Measurements from ENCODE around the gene RFX3.

Gene RFX3

GRCh38 chr9:3511551-3511950 lies 14.2 kb downstream of the RFX3 start:
- no peaks in the 10 kb centered on the region for H3K9me3 ChIP-seq (ENCODE audit: control insufficient read depth, low read depth, low read length)
- H3K9ac ChIP-seq (ENCODE audit: low read length), result no peak overlapping the region
- H3K36me3 ChIP-seq (ENCODE audit: control insufficient read depth, low read depth, low read length), result no peaks in the 10 kb centered on the region
- H3K27ac ChIP-seq (ENCODE audit: low read length), result no peak overlapping the region
- H3K27me3 ChIP-seq (ENCODE audit: control insufficient read depth, insufficient read depth, low read length), result no peaks in the 10 kb centered on the region
- no peak overlapping the region for H3K4me3 ChIP-seq (ENCODE audit: low read length)
- H3K4me1 ChIP-seq (ENCODE audit: control insufficient read depth, low read depth, low read length), result peaks cover 27% of the 10 kb centered on the region

- no peaks in the 10 kb centered on the region for H3K9me3 ChIP-seq (ENCODE audit: control insufficient read depth, low read depth, low read length)
- no peak overlapping the region for H3K27ac ChIP-seq (ENCODE audit: low read length)
- H3K4me3 ChIP-seq (ENCODE audit: low read length), result no peak overlapping the region
- peaks cover 29% of the 10 kb centered on the region for H3K4me1 ChIP-seq (ENCODE audit: control insufficient read depth, low read depth, low read length)
- H3K9ac ChIP-seq (ENCODE audit: low read length), result no peak overlapping the region
- no peaks in the 10 kb centered on the region for H3K36me3 ChIP-seq (ENCODE audit: control insufficient read depth, low read depth, low read length)
- H3K27me3 ChIP-seq (ENCODE audit: control insufficient read depth, insufficient read depth, low read length), result no peaks in the 10 kb centered on the region
These were observed 15.0 kb downstream of the RFX3 start for GRCh38 chr9:3510796-3511195.

DNA sequence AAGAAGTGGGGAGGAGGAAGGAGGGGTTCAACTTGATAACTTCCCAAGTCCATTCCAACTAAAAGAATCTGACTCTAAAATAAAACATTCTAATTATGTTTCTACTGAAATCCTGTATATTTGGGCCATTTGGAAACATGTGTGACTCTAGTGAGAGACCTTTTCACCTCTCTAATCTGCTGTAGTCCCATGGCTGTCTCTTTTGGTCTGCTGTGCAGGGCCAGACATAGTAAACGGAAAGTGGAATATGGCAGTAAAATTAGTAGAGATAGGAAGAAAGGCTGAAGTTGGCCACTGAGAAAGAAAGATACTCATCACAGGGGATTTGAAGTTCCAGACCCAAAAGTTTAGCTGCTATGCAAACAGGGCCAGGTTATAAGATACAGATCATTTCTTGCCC lies 15.9 kb downstream of the RFX3 start:
- Histone ChIP-seq H3K27ac (ENCODE audit: low read length) (no peak overlapping the region), H3K9me3 (ENCODE audit: control insufficient read depth, low read depth, low read length) (no peaks in the 10 kb centered on the region), H3K36me3 (ENCODE audit: control insufficient read depth, low read depth, low read length) (no peaks in the 10 kb centered on the region), H3K4me1 (ENCODE audit: control insufficient read depth, low read depth, low read length) (peaks cover 33% of the 10 kb centered on the region), H3K4me3 (ENCODE audit: low read length) (no peak overlapping the region), H3K27me3 (ENCODE audit: control insufficient read depth, insufficient read depth, low read length) (no peaks in the 10 kb centered on the region), H3K9ac (ENCODE audit: low read length) (no peak overlapping the region)

GRCh38 chr9:3508521-3509291 lies 17.1 kb downstream of the RFX3 start:
- H3K9me3 ChIP-seq (ENCODE audit: control insufficient read depth, low read depth, low read length), result no peaks in the 10 kb centered on the region
- H3K36me3 ChIP-seq (ENCODE audit: control insufficient read depth, low read depth, low read length), result no peaks in the 10 kb centered on the region
- H3K9ac ChIP-seq (ENCODE audit: low read length), result peak overlapping the region; percentile 16
- H3K27ac ChIP-seq (ENCODE audit: low read length), result peak overlapping the region; percentile 15
- H3K4me1 ChIP-seq (ENCODE audit: control insufficient read depth, low read depth, low read length), result peaks cover 29% of the 10 kb centered on the region
- H3K4me3 ChIP-seq (ENCODE audit: low read length), result no peak overlapping the region
- H3K27me3 ChIP-seq (ENCODE audit: control insufficient read depth, insufficient read depth, low read length), result no peaks in the 10 kb centered on the region

- no peak overlapping the region for H3K4me3 ChIP-seq (ENCODE audit: low read length)
- H3K27ac ChIP-seq (ENCODE audit: low read length), result no peak overlapping the region
- H3K9ac ChIP-seq (ENCODE audit: low read length), result peak overlapping the region; percentile 16
- no peaks in the 10 kb centered on the region for H3K27me3 ChIP-seq (ENCODE audit: control insufficient read depth, insufficient read depth, low read length)
- H3K4me1 ChIP-seq (ENCODE audit: control insufficient read depth, low read depth, low read length), result peaks cover 28% of the 10 kb centered on the region
- H3K36me3 ChIP-seq (ENCODE audit: control insufficient read depth, low read depth, low read length), result no peaks in the 10 kb centered on the region
- H3K9me3 ChIP-seq (ENCODE audit: control insufficient read depth, low read depth, low read length), result no peaks in the 10 kb centered on the region
These were observed 17.7 kb downstream of the RFX3 start for GRCh38 chr9:3508078-3508431.

GRCh38 chr9:3507395-3508077 lies 18.3 kb downstream of the RFX3 start:
- no peaks in the 10 kb centered on the region for H3K36me3 ChIP-seq (ENCODE audit: control insufficient read depth, low read depth, low read length)
- no peaks in the 10 kb centered on the region for H3K9me3 ChIP-seq (ENCODE audit: control insufficient read depth, low read depth, low read length)
- no peaks in the 10 kb centered on the region for H3K27me3 ChIP-seq (ENCODE audit: control insufficient read depth, insufficient read depth, low read length)
- H3K4me3 ChIP-seq (ENCODE audit: low read length), result no peak overlapping the region
- H3K9ac ChIP-seq (ENCODE audit: low read length), result no peak overlapping the region
- peaks cover 28% of the 10 kb centered on the region for H3K4me1 ChIP-seq (ENCODE audit: control insufficient read depth, low read depth, low read length)
- no peak overlapping the region for H3K27ac ChIP-seq (ENCODE audit: low read length)

DNA sequence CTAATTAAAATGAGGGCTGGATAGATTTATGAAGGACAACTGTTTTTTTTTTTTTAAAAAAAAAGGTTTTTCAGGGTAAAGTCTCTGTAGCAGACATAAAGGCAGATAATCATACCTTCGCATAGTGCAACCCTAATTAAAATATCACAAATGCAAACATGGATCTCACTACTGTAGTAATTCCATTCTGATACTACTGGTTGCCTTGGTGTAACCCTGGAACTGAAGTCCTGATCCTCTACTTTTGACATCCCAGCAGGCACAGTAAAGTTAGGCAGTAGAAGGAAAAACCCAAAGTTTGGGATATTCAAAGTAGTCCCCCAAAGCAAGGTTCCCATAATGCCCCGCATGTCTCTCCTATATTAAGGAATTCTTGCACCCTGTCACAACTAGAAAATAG lies 19.6 kb downstream of the RFX3 start:
- Histone ChIP-seq H3K4me1 (ENCODE audit: control insufficient read depth, low read depth, low read length) (peaks cover 21% of the 10 kb centered on the region), H3K4me3 (ENCODE audit: low read length) (no peak overlapping the region), H3K27ac (ENCODE audit: low read length) (no peak overlapping the region), H3K27me3 (ENCODE audit: control insufficient read depth, insufficient read depth, low read length) (no peaks in the 10 kb centered on the region), H3K36me3 (ENCODE audit: control insufficient read depth, low read depth, low read length) (no peaks in the 10 kb centered on the region), H3K9ac (ENCODE audit: low read length) (no peak overlapping the region), H3K9me3 (ENCODE audit: control insufficient read depth, low read depth, low read length) (no peaks in the 10 kb centered on the region)

- H3K4me1 ChIP-seq (ENCODE audit: control insufficient read depth, low read depth, low read length), result peaks cover 19% of the 10 kb centered on the region
- H3K27ac ChIP-seq (ENCODE audit: low read length), result no peak overlapping the region
- H3K36me3 ChIP-seq (ENCODE audit: control insufficient read depth, low read depth, low read length), result no peaks in the 10 kb centered on the region
- no peaks in the 10 kb centered on the region for H3K27me3 ChIP-seq (ENCODE audit: control insufficient read depth, insufficient read depth, low read length)
- no peak overlapping the region for H3K9ac ChIP-seq (ENCODE audit: low read length)
- no peak overlapping the region for H3K4me3 ChIP-seq (ENCODE audit: low read length)
- no peaks in the 10 kb centered on the region for H3K9me3 ChIP-seq (ENCODE audit: control insufficient read depth, low read depth, low read length)
These were observed 23.0 kb downstream of the RFX3 start for GRCh38 chr9:3502560-3503398.

GRCh38 chr9:3500044-3500443 lies 25.8 kb downstream of the RFX3 start:
- peak overlapping the region; percentile 31 for H3K27ac ChIP-seq (ENCODE audit: low read length)
- H3K9ac ChIP-seq (ENCODE audit: low read length), result no peak overlapping the region
- no peak overlapping the region for H3K4me3 ChIP-seq (ENCODE audit: low read length)
- H3K27me3 ChIP-seq (ENCODE audit: control insufficient read depth, insufficient read depth, low read length), result no peaks in the 10 kb centered on the region
- H3K4me1 ChIP-seq (ENCODE audit: control insufficient read depth, low read depth, low read length), result peaks cover 14% of the 10 kb centered on the region
- no peaks in the 10 kb centered on the region for H3K36me3 ChIP-seq (ENCODE audit: control insufficient read depth, low read depth, low read length)
- H3K9me3 ChIP-seq (ENCODE audit: control insufficient read depth, low read depth, low read length), result no peaks in the 10 kb centered on the region

- H3K4me3 ChIP-seq (ENCODE audit: low read length), result no peak overlapping the region
- H3K4me1 ChIP-seq (ENCODE audit: control insufficient read depth, low read depth, low read length), result peaks cover 14% of the 10 kb centered on the region
- no peaks in the 10 kb centered on the region for H3K9me3 ChIP-seq (ENCODE audit: control insufficient read depth, low read depth, low read length)
- no peaks in the 10 kb centered on the region for H3K36me3 ChIP-seq (ENCODE audit: control insufficient read depth, low read depth, low read length)
- no peak overlapping the region for H3K9ac ChIP-seq (ENCODE audit: low read length)
- no peak overlapping the region for H3K27ac ChIP-seq (ENCODE audit: low read length)
- no peaks in the 10 kb centered on the region for H3K27me3 ChIP-seq (ENCODE audit: control insufficient read depth, insufficient read depth, low read length)
These were observed 27.1 kb downstream of the RFX3 start for GRCh38 chr9:3498691-3499090.

DNA sequence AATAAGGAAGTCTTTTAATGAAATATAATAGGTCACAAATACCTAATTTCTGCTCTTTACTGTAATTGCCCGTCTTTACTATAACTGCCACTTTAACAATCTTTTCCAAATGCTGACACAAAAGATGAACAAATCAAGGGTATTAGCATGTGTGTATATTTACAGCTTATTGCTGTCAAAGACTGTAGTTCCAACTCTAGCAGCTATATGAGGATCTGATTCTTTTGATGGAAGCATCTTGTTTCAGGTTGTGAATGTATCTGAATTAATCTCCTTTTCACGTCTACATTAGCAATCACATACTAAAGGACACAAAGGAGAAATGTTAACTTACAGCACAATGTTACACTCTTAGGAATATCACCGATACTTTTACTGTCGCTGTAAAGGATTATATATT lies 27.9 kb downstream of the RFX3 start:
- no peak overlapping the region for H3K4me3 ChIP-seq (ENCODE audit: low read length)
- H3K27me3 ChIP-seq (ENCODE audit: control insufficient read depth, insufficient read depth, low read length), result no peaks in the 10 kb centered on the region
- H3K9ac ChIP-seq (ENCODE audit: low read length), result no peak overlapping the region
- no peaks in the 10 kb centered on the region for H3K36me3 ChIP-seq (ENCODE audit: control insufficient read depth, low read depth, low read length)
- peaks cover 14% of the 10 kb centered on the region for H3K4me1 ChIP-seq (ENCODE audit: control insufficient read depth, low read depth, low read length)
- H3K27ac ChIP-seq (ENCODE audit: low read length), result no peak overlapping the region
- no peaks in the 10 kb centered on the region for H3K9me3 ChIP-seq (ENCODE audit: control insufficient read depth, low read depth, low read length)

Data from iPS-18a (cell line).